HG03354 (cell line): ENCODE measurements around the gene RAB13.
A peak's percentile ranks its signal among the peaks of the same experiment; 100 is the strongest.

Experiments
- ATAC-seq: cut with Tn5 transposase; IDR thresholded peaks from one replicate; pipeline ENCODE4 v1.9.1; 2021; ENCODE audit warnings: mild to moderate bottlenecking; ENCODE audit not compliant: unreplicated experiment, poor library complexity, severe bottlenecking

RAB13 gene

GRCh38 chr1:153958111-153958960, 27.8 kb downstream of the RAB13 start, which contains the start of gene CRTC2:
Gene CRTC2, minus strand, starts transcription at chr1:153958612. Its CDS starts 115 bp downstream, at chr1:153958497.
- ATAC-seq = peak; percentile 80

GRCh38 chr1:153957744-153958110, 28.4 kb downstream of the RAB13 start:
- ATAC-seq = peak; percentile 23

GRCh38 chr1:153956997-153957715, 29.0 kb downstream of the RAB13 start:
- ATAC-seq = no peak

- ATAC-seq = no peak
Measured at GRCh38 chr1:153954826-153955225, 31.3 kb downstream of the RAB13 start.

- ATAC-seq = no peak
Measured at GRCh38 chr1:153953859-153954365, 32.2 kb downstream of the RAB13 start.

GRCh38 chr1:153951801-153952200, 34.3 kb downstream of the RAB13 start:
- ATAC-seq = no peak

GRCh38 chr1:153951183-153951582, 35.0 kb downstream of the RAB13 start:
- ATAC-seq = no peak

GRCh38 chr1:153946622-153947241, 39.4 kb downstream of the RAB13 start, which contains the start of gene DENND4B:
Gene DENND4B, minus strand, starts transcription at chr1:153946718. Its CDS starts 2,344 bp downstream, at chr1:153944374.
- ATAC-seq = peak; percentile 68

- ATAC-seq = peak; percentile 76
Measured at GRCh38 chr1:153945795-153946621, 40.1 kb downstream of the RAB13 start.

- ATAC-seq = no peak
Measured at GRCh38 chr1:153945131-153945794, 40.9 kb downstream of the RAB13 start.

- no peak for ATAC-seq
Measured at GRCh38 chr1:153944827-153945117, 41.4 kb downstream of the RAB13 start.

- ATAC-seq = no peak
Measured at GRCh38 chr1:153944005-153944826, 41.9 kb downstream of the RAB13 start.

GRCh38 chr1:153942766-153943549, 43.2 kb downstream of the RAB13 start:
- no peak for ATAC-seq

- ATAC-seq = no peak
Measured at GRCh38 chr1:153941826-153942725, 44.1 kb downstream of the RAB13 start.

GRCh38 chr1:153940756-153941155, 45.4 kb downstream of the RAB13 start:
- no peak for ATAC-seq

- no peak for ATAC-seq
Measured at GRCh38 chr1:153939476-153939875, 46.7 kb downstream of the RAB13 start.

- ATAC-seq = no peak
Measured at GRCh38 chr1:153938996-153939395, 47.1 kb downstream of the RAB13 start.
